ENCODE data around the gene GNB3. TPM values are rescaled to one million over a fixed set of nuclear protein-coding genes. Genes with fewer than 3 reads are reported as not detected.
A peak's percentile ranks its signal among the peaks of the same experiment; 100 is the strongest.
"Not testable (repeated sequence)": the region's sequence is repeated elsewhere in the genome, so short reads cannot be mapped to it uniquely, and the experiment has no call there.

Gene GNB3
- total RNA-seq, 1 experiment from 2014 or later, result 20.7 TPM

- ChIA-PET POLR2A (ENCODE audit: low non-redundant PET) (no interaction called here), CTCF (interaction anchor here (0.6 to 1.7 kb wide), 5 partner anchors 47 to 244 kb away, joined by 3 to 11 read pairs (median 4); partner anchors contain the start of gene GPR162)
- H3K27me3 ChIP-seq (replicated peaks; ENCODE audit: insufficient read depth, low read depth, low read length, poor library complexity), result no peaks in the 10 kb centered on the region
- peak; percentile 48 for DNase-seq (ENCODE audit: low spot score)
- peaks cover 34% of the 10 kb centered on the region for H3K4me1 ChIP-seq (ENCODE audit: insufficient read depth, low read length, poor library complexity, severe bottlenecking)
- no peaks in the 10 kb centered on the region for H3K9me3 ChIP-seq (ENCODE audit: low read depth, low read length, poor library complexity, severe bottlenecking)
- no TSS peak for BruUV-seq (replicated peaks)
- H3K27ac ChIP-seq (ENCODE audit: low read depth, low read length, poor library complexity, severe bottlenecking), result peak overlapping the region; percentile 99
- peaks cover 54% of the 10 kb centered on the region for H3K36me3 ChIP-seq (ENCODE audit: insufficient read depth, low read length, poor library complexity, severe bottlenecking)
- H3K4me3 ChIP-seq (ENCODE audit: low read depth, low read length, poor library complexity, severe bottlenecking), result peak overlapping the region; percentile 100
- no peak for TF ChIP-seq EZH2 (IDR thresholded peaks at IDR 0.05; ENCODE audit: borderline replicate concordance, low read depth, low read length, poor library complexity, severe bottlenecking)
- TF ChIP-seq CTCF (conservative IDR thresholded peaks at IDR 0.05; ENCODE audit: low read depth, low read length), result peak; percentile 29; the same call in 1 of the 2 replicates
- intact Hi-C loops (cut with micrococcal nuclease; ENCODE audit: unreplicated experiment), result no loop called here
Measured at GRCh38 chr12:6868211-6869048, 27.7 kb downstream of the GNB3 start.

- Histone ChIP-seq H3K27me3 (replicated peaks; ENCODE audit: insufficient read depth, low read depth, low read length, poor library complexity) (no peaks in the 10 kb centered on the region), H3K27ac (ENCODE audit: low read depth, low read length, poor library complexity, severe bottlenecking) (peak overlapping the region; percentile 99), H3K9me3 (ENCODE audit: low read depth, low read length, poor library complexity, severe bottlenecking) (no peaks in the 10 kb centered on the region), H3K4me1 (ENCODE audit: insufficient read depth, low read length, poor library complexity, severe bottlenecking) (peaks cover 34% of the 10 kb centered on the region), H3K36me3 (ENCODE audit: insufficient read depth, low read length, poor library complexity, severe bottlenecking) (peaks cover 46% of the 10 kb centered on the region), H3K4me3 (ENCODE audit: low read depth, low read length, poor library complexity, severe bottlenecking) (peak overlapping the region; percentile 100)
- POLR2A ChIA-PET (ENCODE audit: low non-redundant PET), result interaction anchor here (0.6 kb wide), 2 partner anchors 21 to 31 kb away, joined by 3 read pairs; no protein-coding TSS in a partner anchor
- TF ChIP-seq CTCF (conservative IDR thresholded peaks at IDR 0.05; ENCODE audit: low read depth, low read length), result peak; percentile 81
- no peak for TF ChIP-seq EZH2 (IDR thresholded peaks at IDR 0.05; ENCODE audit: borderline replicate concordance, low read depth, low read length, poor library complexity, severe bottlenecking)
- CTCF ChIA-PET, result interaction anchor here (0.6 to 1.7 kb wide), 11 partner anchors 17 to 246 kb away, joined by 3 to 11 read pairs (median 4); partner anchors contain the start of genes ENO2 and USP5
- peak; percentile 88 for DNase-seq (ENCODE audit: low spot score)
- intact Hi-C loops (cut with micrococcal nuclease; ENCODE audit: unreplicated experiment), result loop anchor here (5.0 kb wide), 2 partner anchors 68 to 243 kb away; no protein-coding TSS in a partner anchor
- no TSS peak for BruUV-seq (replicated peaks)
Measured at GRCh38 chr12:6869049-6870021, 28.6 kb downstream of the GNB3 start.

- CTCF ChIA-PET, result interaction anchor here (1.3 kb wide), 1 partner anchor 18 kb away, joined by 6 read pairs; the partner anchor contains the start of gene USP5
- POLR2A ChIA-PET (ENCODE audit: low non-redundant PET), result interaction anchor here (0.6 to 0.7 kb wide), 2 partner anchors 66 to 67 kb away, joined by 4 read pairs; no protein-coding TSS in a partner anchor
- not testable (repeated sequence) for H3K27me3 ChIP-seq (replicated peaks; ENCODE audit: insufficient read depth, low read depth, low read length, poor library complexity); H3K27ac ChIP-seq (ENCODE audit: low read depth, low read length, poor library complexity, severe bottlenecking); DNase-seq (ENCODE audit: low spot score); H3K9me3 ChIP-seq (ENCODE audit: low read depth, low read length, poor library complexity, severe bottlenecking); H3K4me3 ChIP-seq (ENCODE audit: low read depth, low read length, poor library complexity, severe bottlenecking)
- peaks cover 39% of the 10 kb centered on the region for H3K36me3 ChIP-seq (ENCODE audit: insufficient read depth, low read length, poor library complexity, severe bottlenecking)
- TSS peak; percentile 75 for BruUV-seq (replicated peaks)
- intact Hi-C loops (cut with micrococcal nuclease; ENCODE audit: unreplicated experiment), result loop anchor here (5.0 kb wide), 2 partner anchors 67 to 242 kb away; no protein-coding TSS in a partner anchor
- peaks cover 34% of the 10 kb centered on the region for H3K4me1 ChIP-seq (ENCODE audit: insufficient read depth, low read length, poor library complexity, severe bottlenecking)
Measured at GRCh38 chr12:6870304-6870703, 29.6 kb downstream of the GNB3 start.

Measured in A673 (cell line).